NCI-H128 (cell line): ENCODE data around the gene CCDC93.
"Not testable (repeated sequence)": the region's sequence is repeated elsewhere in the genome, so short reads cannot be mapped to it uniquely, and the experiment has no call there.

Experiments used
- DNase-seq: peaks from one replicate; lab custom pipeline; 2025; ENCODE audit not compliant: unreplicated experiment; lab: John Stamatoyannopoulos, UW

The CCDC93 gene

DNA sequence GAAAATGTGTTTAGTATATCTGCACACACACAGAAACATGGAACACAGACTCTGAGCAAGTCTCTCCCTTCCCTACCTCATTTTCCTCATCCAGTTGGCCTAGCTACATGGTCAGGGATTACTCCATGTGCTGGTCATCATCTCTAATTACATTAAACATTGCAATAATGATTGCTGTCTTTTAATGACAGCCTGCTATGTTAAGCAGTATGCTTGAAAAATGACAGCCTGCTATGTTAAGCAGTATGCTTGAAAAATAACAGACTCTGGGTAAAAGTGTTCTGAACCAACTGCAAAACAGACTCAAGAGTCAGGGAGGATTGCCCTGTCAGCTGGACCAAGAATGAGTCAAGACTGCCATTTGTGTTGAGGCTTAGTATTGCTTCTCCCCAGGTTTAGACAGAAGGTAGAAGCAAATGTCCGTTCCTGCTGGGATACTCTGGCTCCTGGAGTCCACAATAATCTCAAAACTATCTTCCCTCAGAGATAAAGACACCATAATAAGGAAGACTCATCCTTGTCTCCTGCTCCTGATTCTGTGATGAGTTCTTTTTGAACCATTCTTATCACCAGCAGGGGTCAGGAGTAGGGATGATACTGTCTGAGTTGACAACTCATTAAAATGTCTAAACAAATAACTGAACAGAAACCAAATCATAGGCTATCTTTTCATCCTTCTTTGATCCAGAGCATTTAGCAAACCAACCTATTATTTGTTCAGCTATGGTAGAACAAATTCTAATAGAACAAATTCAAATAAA, 57.7 kb downstream of the CCDC93 start:
- no peak for DNase-seq

DNA sequence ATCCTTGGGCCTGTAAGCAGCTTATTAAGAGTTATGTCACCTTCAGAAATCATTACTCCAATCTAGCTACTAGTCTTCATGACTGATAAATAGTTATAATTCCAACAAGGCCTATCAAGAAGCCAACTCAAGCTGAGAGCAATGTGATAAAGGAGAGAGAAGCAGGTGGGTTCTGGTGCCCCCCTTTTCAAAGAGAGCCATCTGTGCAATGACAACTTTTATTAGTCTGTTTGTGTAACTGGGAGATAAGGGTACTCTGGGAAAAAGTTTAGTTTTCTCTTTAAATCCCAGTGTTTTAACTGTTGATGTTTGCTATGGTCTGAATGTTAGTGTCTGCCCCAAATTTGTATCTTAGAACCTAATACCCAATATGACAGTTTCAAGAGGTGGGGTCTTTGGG, 60.6 kb downstream of the CCDC93 start:
- no peak for DNase-seq

DNA sequence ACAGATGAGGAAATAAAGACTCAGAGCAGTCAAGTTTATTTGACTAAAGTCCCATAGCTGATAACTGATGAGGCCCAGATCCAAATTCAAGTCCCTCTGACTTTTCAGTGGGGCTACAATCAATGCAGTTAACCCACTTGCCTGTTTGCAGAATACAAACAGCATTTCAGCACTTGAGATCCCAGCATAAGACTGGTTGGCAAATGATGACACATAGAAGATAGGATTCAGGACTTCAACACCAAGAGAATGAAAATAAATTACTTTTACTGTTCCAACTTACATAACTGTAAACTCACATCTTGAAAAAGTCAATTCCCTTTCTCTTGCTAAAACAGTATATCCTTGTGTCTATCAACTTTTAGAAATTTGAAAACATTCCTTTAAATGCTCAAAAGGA, 61.2 kb downstream of the CCDC93 start:
- DNase-seq = no peak

DNA sequence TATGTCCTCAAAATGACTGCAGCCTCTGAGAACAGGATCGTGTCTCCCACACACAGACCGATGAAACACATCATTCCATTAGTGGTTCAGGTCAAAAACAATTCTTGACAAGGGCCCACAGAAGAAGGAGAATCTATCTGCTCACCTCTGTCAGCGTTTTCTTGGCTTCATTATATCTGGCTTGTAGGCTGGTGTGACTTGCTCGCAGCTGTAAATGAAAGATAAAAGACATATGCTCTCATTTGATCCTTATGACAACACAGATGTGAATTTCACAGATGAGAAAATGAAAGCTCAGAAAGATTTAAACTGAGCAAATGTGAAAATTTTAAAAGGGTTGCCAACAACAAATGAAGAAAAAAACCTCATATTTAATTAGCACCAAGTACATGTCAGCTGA, 61.6 kb downstream of the CCDC93 start:
- DNase-seq = no peak

DNA sequence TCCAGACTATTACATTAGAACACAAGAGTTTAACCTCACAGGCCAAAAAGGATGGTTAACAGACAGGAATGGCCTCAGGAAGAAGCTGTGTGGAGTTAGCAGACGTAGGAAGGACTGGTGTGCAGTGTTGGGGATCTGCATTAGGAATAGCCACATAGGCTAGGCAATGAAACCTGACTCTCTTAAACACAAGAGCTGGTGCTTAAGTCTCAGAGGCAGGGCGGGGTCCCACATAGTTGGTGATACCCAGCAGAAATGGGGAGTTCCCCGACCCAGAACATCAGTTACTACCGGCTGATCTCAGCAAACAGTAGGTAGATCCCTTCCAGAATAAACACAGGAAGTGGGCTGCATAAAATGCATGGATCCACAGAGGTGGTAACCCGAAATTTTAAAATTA, 64.1 kb downstream of the CCDC93 start:
- DNase-seq = no peak

DNA sequence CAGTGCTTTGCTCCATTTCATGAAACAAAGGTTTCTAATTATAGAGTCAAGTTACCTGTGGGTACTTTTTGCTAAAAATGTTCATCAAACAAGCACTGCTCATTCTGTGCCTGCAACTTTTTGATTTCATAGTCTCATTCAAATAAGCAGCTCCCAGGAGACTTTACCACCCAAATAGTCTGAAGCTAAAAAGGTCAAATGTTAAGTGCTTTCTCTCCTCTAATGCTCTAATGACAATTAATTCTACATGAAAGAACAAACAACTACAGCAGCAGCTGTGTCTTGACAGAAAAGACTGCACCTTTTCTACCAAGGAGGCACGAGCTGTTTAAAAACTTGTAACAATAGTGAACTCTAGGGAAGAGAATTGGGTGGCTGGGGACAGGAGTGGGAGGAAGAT, 65.3 kb downstream of the CCDC93 start:
- DNase-seq = no peak

DNA sequence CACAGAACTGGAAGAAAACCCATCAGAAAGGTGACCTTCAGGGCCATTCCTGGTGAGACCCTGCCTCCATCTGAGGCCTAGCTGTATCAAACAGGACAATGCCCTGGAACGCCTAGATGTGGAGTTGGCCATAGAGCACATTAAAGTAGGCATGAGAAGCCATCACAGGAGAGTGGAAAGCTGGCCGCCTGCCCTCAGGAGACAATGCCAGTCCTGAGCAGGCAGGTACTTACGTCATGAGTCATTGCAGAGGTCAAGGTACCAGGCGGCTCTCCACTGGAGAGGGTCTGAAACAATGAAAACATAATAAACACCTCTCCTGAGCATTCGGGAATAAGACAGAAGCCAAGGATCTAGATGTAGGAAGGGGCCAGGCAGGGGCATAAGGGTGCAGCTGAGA, 68.6 kb downstream of the CCDC93 start:
- no peak for DNase-seq

DNA sequence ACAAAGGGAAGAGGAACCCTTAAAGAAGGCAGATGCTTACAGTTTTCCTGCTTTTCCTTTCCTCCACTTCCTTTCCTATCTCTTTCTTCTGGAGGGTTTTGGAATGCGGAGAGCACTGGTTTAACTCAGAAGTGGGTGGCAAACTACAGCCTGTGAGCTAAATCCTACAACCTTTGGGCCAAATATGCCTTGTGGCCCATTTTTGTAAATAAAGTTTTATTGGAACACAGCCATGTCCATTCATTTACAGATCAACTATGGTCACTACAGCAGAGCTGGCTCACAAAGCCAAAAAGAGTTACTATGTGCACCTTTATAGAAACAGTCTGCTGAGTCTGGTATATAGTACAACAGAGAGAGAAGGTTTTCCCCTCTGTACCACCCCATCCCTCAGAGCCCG, 69.1 kb downstream of the CCDC93 start:
- DNase-seq = no peak

DNA sequence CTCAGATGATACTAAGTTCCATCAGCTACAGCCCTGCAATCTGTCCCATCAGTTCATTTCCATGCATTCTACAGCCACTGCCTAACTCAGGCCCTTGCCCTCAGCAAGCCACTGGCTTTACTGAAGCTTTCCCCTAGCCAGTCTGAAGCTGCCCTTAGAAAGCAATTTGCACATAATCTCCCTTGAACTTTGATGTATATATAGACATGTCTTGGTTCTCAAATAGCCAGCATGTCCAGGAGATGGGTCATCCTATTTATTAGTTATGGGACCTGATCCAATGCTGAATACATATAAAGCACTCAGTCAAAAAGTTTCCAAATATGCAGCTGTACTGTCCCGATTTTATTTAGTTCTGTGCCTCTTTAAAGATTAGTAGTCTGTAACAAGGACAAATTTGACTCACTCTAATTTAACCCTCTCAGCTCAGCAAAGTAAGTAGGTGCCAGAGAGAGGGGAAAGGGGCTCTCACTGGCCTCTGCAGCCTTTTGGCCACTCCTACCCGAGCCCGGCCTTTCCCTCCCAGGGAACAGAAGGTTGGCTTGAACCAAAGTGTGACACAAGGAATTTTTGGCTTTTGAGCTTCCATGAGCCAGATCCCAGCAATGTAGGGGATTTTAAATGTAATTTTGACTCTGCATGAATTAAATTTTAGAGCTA, 70.7 kb downstream of the CCDC93 start:
- no peak for DNase-seq

DNA sequence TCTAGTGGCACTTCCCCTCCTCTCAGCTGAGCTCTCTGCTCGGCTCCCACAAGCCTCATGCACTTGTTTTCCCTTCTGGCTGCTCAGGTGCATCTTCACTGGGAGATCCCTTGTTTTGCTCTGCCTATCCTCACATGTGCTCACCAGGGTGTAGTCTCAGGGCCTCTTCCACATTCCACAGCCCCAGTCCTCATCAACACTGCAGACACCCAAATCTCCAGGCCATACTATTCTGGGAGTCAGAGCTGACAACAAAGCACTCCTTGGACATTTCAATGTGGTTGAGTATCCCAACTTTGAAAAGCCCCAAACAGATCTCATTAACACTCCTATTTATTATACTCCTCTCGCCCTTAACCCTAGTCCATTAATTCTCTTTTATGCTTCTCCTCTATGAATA, 71.3 kb downstream of the CCDC93 start:
- DNase-seq = no peak

DNA sequence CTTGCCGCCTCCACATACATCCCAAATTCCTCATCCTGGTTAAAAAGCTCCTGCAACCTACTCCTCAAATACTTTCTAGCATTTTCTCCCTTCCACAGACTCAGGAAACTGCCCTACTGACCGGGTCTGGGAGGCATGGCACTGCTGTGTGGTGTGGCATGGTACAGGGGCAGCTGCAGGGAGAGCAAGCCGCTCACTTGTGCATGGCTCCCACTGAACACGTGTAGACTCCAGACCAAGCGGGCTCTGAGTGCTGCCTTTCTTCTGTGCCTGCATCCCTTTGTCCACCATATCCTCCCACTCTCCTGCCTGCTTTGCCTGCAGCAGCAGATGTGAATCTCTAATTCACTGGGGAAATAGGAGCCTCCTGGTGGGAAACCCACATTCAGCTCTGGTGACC, 72.2 kb downstream of the CCDC93 start:
- DNase-seq = no peak

DNA sequence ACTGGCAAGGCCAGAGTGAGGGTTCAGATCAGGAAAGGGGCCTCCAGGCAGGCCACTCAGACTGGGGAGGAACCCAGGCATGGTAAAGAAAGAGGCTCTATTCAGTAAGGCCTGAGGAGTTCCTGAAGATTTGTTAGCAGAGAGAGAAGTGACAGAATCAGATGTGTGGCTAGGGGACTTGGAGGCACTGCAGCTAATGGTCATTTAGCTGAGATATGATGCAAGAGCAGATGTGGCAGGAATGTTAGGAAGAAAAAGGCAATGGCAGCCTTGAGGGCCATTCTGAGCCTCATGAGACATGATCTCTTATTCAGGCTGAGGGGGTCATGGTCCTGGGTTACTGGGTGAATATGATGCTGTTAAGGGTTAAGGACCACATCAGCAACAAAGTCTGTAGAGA, 73.4 kb downstream of the CCDC93 start:
- no peak for DNase-seq

DNA sequence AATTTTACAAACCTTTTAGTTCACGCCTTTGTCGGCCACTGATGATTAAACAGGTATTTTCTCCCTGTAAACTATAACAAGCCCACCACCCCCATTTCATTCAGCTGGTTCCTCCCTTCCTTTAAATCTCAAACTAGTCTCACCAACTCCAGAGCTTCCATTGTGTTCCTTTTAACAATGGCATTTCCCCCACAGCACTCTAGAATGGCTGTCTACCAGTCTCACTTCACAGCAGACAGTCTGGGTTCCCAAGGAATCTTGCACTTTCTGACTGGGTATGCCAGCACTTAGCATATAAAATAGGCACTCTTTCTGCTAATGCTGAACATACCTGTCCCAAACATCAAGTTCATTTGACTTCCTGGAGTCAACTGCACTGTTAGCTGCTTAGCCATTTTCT, 75.3 kb downstream of the CCDC93 start:
- no peak for DNase-seq

DNA sequence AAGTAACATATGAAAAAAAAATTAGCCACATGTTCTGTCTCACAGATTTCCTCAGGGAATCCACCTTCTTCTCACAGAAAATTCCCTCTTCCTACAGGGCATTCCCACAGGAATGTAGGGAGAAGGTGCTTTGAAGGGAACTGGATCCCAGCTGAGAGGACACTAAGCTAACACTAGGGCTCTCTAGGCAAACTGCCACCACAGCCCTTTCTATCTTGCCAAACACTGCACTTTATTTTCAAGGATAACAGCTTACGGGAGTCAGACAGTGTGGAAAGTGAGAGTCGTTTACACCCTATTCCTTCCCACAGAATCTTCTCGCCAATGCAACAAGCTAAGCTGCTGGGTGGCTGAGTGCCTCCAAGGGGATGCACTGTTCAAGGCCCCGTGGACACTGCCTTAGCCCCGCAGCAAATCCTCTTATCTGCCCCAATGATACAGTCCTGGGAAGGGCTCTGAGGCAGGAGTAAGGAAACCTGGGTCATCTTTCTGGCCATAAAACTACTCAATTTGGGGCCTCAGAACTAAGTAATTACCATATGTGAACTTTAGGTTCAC, 76.9 kb downstream of the CCDC93 start:
- DNase-seq = no peak

DNA sequence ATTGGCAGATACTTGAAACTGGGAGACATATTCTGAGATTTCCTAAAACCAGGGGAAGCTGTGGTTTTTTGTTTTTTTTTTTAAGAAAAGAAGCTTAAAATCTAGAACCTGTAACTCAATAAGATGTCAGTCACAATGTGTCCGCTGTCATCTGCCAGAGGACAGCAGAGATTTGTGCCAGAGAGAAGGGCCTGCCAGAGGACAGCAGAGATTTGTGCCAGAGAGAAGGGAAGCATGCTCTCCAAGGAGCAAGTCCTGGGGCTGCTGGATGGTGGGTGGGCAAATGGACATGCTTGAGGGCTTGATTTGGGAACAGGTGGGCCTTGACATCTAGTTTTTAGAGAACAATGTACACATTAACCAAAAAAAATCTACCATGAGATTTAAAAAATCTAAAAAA, 77.9 kb downstream of the CCDC93 start:
- no peak for DNase-seq

DNA sequence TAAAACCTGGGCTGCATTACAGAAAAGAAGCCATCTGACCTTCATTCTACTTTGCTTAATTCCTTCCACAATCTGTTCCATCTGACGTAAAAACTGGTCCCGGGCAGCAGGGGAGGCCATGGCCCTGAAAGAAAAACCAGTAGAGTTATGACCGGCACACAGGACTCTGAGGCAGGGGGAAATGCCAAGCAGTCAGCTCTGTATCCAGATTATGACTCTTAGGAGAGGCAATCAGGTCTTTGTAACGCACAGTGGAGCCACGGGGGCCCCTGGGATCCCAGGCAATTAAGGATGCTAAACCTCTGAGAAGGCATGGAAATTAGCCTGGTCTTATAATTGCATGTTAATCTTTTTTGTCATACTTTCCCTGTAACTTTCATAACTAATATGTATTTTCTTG, 78.4 kb downstream of the CCDC93 start:
- no peak for DNase-seq

DNA sequence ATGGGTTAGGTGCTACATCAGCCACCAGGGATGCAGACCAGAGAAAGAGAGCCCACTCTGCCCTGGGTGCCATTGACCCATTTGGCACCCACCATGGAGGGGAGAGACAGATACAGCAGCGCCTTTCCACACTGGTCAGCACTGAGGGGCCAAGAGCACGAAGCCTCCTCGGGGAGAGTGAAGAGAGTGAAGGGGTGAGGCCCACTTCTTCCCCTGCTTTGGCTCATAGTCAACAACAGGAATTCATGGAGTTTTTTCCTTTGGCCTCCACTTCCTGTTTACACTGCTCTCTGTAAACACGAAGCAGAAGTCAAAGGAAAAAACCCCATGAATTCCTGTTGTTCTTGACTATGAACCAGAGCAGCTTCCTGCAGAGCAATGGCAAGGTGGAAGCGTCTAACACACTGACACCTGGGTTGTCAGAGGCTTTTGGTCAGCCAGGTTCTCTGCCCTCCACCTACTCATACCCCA, 80.0 kb downstream of the CCDC93 start:
- no peak for DNase-seq

DNA sequence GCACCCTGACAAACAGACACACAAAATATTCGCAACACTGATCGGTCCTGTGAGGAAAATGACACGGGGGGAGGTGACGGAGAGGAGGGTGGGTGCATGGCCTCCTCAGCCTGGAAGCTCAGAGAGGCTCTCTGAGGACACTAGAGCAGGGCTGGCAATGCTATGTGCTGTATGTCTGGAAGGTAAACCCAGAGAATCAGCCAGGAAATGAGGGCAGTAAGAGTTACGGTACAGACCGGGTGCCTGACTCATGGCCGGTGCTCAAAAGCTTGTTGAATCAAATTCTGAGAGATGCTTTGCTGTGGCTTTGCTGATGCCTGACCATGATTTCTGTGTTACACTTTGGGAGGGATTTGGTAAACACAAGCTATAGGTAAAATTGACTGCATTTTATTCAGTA, 81.9 kb downstream of the CCDC93 start:
- no peak for DNase-seq

DNA sequence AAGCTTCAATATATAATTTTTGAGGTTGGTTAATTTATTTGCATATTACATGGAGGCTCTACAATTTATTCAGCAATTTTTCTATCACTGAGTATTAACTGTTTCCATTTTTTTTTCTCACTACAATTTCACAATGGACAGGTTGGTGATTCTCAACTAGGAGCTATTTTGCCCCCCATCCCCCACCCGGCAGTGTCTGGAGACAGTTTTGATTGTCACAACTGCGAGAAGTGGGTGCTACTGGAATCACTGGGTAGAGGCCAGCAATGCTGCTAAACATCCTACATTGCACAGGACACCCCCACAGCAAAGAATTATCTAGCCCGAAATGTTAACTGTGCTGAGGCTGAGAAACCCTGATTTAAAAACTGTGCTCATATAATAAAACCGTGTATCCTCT, 82.6 kb downstream of the CCDC93 start:
- DNase-seq = no peak

DNA sequence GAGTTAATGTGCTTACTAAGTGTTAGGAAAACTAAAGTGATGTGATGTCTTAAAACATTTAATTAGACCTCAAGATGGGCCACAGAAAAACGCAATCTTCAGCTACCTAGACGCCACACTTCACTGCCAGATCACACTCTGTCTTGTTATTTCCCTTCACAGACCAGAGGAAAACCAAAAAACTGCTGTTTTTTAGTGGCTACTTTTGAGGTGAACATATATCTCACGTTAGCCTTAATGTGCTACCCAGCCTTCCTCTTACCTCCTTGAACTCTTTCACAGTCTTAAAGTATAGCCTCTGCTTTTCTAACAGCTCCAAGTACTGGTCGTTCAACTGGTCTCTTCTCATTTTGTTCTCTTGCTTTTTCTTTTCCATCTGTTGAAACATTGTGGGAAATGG, 83.1 kb downstream of the CCDC93 start:
- DNase-seq = no peak

DNA sequence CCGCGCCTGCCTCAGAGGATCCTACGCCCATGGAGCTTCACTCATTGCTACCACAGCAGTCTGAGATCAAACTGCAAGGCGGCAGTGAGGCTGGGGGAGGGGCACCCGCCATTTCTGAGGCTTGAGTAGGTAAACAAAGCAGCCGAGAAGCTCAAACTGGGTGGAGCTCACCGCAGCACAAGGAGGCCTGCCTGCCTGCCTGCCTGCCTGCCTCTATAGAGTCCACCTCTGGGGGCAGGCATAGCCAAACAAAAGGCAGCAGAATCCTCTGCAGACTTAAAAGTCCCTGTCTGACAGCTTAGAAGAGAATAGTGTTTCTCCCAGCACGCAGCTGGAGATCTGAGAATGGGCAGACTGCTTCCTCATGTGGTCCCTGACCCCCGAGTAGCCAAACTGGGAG, 90.4 kb downstream of the CCDC93 start:
- DNase-seq = not testable (repeated sequence)

DNA sequence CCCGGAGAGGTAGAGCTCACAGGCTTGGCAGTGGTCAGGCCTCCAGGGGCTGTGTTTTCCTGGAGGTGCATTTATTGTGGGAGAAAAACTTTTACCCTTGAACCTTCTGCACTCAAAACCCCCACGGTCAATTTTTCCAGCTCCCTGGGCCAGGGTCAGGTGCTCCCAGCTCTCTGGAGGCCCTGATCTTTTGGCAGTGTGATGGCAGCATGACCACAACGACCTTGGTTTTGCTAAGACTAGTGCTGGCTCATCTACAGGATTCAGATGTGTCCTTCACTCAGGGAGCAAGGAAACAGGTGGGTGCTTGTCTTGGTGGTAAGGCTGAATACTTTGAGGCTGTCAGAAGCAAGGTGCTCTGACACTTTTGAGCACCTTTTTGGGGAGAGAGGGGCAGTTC, 92.3 kb downstream of the CCDC93 start:
- no peak for DNase-seq

DNA sequence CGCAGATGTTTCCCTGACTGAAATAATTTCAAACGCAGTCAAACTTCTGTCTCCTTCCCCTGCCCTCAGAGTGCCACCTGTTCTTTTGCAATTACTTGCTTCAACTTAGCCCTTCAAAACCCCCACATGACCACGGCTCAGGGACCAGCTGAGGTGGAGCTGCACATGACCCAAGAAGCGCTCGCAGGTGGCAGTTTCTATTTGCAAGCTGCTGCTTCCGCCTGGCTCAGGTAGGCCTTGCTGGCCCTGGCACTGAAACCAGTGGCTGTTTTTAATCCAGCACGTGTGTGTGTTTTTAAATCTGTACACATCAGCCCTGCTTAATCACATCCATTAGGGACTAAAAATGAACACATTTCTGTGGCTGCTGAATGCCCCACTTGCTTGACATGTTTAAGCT, 95.3 kb downstream of the CCDC93 start:
- no peak for DNase-seq
